K562 (cell line): ENCODE data around the gene AP1M1. TPM values are rescaled to one million over a fixed set of nuclear protein-coding genes. Genes with fewer than 3 reads are reported as not detected.

ENCODE experiments used
- NCOA2 ChIP-seq, 2 experiments: fragments of 450-650 bp; IDR thresholded peaks; 2 replicates each; pipeline ENCODE4 v1.6.1; 2018; ENCODE audit warnings: mild to moderate bottlenecking in 2 of 2, moderate library complexity in 1 of 2; ENCODE audit not compliant: partially characterized antibody in 2 of 2
- ZKSCAN8 ChIP-seq: fragments of 200-800 bp; sonication (Bioruptor generic); IDR thresholded peaks from 2 replicates; pipeline ENCODE4 v1.6.1; 2016; ENCODE audit warnings: missing genetic modification characterization, missing compliant biosample characterization
- ZNF354B ChIP-seq: fragments of 250-450 bp; sonication (Bioruptor Pico); IDR thresholded peaks from 2 replicates; pipeline ENCODE4 v1.4.0; 2020
- polyA plus RNA-seq, 8 experiments: library from polyadenylated mRNA; depleted of rRNA in 4 of 8; stranded (reverse) in 5 of 8; unstranded in 3 of 8; fragments of >200 nt; fragmentation: Nextera tagmentation in 2 of 8; fragmentation: Illumina TruSeq in 1 of 8; extraction: Ambion mirVana in 2 of 8; extraction: Trizol in 1 of 8; gene quantifications; 2 replicates each; pipeline versions ENCODE4 v1.2.1 to v1.2.3, GENCODE V29; 2011 to 2014; ENCODE audit warnings: inconsistent platforms in 1 of 8, missing spikeins in 1 of 8
- total RNA-seq, 7 experiments: library from RNA; depleted of rRNA in 6 of 7; stranded (reverse); fragments of >200 nt in 6 of 7; fragmentation: Illumina TruSeq in 2 of 7; extraction: Trizol in 2 of 7; gene quantifications; 2 replicates each; pipeline versions ENCODE4 v1.2.1 to v1.2.3, GENCODE V29; 2011 to 2021; ENCODE audit warnings: low replicate concordance in 1 of 7
- TF ChIP-seq, protein P1 (sequence below): sonication (generic); formaldehyde crosslinking; IDR thresholded peaks from 2 replicates; pipeline ENCODE4 v1.8.1; 2023; ENCODE audit warnings: missing genetic modification reagents, mild to moderate bottlenecking, borderline replicate concordance
- TF ChIP-seq, protein P2 (sequence below): fragments of 450-650 bp; IDR thresholded peaks from 2 replicates; pipeline ENCODE4 v1.6.1; 2016; ENCODE audit warnings: mild to moderate bottlenecking, moderate library complexity
- TF ChIP-seq, protein P3 (sequence below): fragments of 450-650 bp; formaldehyde crosslinking; IDR thresholded peaks from 2 replicates; pipeline ENCODE4 v1.4.0; 2022; ENCODE audit warnings: missing genetic modification characterization

Gene AP1M1
- total and polyA plus RNA-seq, 9 of the 15 experiments (the other 6 are each of a cell fraction or from before 2014, with no cell fraction given): 0.87 to 56.2 (median 29.1) TPM

DNA sequence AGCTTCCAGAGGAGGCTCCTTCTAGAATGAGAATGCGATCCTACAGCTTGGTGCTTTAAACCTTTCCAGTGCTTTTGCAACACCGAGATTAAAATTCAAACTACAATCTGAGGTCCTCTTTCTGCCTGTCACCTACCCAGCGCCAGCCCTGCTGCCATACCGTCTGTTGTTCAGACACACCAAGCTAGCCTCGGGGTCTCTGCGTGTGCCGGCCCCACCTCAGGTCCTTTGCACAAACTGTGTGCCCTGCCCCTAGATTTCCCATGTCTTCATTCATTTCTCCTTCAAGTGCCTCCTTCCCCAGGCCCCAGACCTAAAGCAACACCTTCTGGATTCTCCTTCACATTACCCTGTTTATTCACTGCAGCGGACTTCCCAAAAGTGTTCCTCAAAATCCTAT lies 43.2 kb upstream of the AP1M1 start (continued):
- TF ChIP-seq, protein P1, sequence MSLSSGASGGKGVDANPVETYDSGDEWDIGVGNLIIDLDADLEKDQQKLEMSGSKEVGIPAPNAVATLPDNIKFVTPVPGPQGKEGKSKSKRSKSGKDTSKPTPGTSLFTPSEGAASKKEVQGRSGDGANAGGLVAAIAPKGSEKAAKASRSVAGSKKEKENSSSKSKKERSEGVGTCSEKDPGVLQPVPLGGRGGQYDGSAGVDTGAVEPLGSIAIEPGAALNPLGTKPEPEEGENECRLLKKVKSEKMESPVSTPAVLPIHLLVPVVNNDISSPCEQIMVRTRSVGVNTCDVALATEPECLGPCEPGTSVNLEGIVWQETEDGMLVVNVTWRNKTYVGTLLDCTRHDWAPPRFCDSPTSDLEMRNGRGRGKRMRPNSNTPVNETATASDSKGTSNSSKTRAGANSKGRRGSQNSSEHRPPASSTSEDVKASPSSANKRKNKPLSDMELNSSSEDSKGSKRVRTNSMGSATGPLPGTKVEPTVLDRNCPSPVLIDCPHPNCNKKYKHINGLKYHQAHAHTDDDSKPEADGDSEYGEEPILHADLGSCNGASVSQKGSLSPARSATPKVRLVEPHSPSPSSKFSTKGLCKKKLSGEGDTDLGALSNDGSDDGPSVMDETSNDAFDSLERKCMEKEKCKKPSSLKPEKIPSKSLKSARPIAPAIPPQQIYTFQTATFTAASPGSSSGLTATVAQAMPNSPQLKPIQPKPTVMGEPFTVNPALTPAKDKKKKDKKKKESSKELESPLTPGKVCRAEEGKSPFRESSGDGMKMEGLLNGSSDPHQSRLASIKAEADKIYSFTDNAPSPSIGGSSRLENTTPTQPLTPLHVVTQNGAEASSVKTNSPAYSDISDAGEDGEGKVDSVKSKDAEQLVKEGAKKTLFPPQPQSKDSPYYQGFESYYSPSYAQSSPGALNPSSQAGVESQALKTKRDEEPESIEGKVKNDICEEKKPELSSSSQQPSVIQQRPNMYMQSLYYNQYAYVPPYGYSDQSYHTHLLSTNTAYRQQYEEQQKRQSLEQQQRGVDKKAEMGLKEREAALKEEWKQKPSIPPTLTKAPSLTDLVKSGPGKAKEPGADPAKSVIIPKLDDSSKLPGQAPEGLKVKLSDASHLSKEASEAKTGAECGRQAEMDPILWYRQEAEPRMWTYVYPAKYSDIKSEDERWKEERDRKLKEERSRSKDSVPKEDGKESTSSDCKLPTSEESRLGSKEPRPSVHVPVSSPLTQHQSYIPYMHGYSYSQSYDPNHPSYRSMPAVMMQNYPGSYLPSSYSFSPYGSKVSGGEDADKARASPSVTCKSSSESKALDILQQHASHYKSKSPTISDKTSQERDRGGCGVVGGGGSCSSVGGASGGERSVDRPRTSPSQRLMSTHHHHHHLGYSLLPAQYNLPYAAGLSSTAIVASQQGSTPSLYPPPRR: no peak
- TF ChIP-seq ZKSCAN8: no peak
- no peak for TF ChIP-seq NCOA2 (IDR thresholded peaks at IDR 0.05; ENCODE audit: partially characterized antibody in 2 of 2)
- TF ChIP-seq ZNF354B (CRISPR knock-in tag): no peak
- TF ChIP-seq, protein P2, sequence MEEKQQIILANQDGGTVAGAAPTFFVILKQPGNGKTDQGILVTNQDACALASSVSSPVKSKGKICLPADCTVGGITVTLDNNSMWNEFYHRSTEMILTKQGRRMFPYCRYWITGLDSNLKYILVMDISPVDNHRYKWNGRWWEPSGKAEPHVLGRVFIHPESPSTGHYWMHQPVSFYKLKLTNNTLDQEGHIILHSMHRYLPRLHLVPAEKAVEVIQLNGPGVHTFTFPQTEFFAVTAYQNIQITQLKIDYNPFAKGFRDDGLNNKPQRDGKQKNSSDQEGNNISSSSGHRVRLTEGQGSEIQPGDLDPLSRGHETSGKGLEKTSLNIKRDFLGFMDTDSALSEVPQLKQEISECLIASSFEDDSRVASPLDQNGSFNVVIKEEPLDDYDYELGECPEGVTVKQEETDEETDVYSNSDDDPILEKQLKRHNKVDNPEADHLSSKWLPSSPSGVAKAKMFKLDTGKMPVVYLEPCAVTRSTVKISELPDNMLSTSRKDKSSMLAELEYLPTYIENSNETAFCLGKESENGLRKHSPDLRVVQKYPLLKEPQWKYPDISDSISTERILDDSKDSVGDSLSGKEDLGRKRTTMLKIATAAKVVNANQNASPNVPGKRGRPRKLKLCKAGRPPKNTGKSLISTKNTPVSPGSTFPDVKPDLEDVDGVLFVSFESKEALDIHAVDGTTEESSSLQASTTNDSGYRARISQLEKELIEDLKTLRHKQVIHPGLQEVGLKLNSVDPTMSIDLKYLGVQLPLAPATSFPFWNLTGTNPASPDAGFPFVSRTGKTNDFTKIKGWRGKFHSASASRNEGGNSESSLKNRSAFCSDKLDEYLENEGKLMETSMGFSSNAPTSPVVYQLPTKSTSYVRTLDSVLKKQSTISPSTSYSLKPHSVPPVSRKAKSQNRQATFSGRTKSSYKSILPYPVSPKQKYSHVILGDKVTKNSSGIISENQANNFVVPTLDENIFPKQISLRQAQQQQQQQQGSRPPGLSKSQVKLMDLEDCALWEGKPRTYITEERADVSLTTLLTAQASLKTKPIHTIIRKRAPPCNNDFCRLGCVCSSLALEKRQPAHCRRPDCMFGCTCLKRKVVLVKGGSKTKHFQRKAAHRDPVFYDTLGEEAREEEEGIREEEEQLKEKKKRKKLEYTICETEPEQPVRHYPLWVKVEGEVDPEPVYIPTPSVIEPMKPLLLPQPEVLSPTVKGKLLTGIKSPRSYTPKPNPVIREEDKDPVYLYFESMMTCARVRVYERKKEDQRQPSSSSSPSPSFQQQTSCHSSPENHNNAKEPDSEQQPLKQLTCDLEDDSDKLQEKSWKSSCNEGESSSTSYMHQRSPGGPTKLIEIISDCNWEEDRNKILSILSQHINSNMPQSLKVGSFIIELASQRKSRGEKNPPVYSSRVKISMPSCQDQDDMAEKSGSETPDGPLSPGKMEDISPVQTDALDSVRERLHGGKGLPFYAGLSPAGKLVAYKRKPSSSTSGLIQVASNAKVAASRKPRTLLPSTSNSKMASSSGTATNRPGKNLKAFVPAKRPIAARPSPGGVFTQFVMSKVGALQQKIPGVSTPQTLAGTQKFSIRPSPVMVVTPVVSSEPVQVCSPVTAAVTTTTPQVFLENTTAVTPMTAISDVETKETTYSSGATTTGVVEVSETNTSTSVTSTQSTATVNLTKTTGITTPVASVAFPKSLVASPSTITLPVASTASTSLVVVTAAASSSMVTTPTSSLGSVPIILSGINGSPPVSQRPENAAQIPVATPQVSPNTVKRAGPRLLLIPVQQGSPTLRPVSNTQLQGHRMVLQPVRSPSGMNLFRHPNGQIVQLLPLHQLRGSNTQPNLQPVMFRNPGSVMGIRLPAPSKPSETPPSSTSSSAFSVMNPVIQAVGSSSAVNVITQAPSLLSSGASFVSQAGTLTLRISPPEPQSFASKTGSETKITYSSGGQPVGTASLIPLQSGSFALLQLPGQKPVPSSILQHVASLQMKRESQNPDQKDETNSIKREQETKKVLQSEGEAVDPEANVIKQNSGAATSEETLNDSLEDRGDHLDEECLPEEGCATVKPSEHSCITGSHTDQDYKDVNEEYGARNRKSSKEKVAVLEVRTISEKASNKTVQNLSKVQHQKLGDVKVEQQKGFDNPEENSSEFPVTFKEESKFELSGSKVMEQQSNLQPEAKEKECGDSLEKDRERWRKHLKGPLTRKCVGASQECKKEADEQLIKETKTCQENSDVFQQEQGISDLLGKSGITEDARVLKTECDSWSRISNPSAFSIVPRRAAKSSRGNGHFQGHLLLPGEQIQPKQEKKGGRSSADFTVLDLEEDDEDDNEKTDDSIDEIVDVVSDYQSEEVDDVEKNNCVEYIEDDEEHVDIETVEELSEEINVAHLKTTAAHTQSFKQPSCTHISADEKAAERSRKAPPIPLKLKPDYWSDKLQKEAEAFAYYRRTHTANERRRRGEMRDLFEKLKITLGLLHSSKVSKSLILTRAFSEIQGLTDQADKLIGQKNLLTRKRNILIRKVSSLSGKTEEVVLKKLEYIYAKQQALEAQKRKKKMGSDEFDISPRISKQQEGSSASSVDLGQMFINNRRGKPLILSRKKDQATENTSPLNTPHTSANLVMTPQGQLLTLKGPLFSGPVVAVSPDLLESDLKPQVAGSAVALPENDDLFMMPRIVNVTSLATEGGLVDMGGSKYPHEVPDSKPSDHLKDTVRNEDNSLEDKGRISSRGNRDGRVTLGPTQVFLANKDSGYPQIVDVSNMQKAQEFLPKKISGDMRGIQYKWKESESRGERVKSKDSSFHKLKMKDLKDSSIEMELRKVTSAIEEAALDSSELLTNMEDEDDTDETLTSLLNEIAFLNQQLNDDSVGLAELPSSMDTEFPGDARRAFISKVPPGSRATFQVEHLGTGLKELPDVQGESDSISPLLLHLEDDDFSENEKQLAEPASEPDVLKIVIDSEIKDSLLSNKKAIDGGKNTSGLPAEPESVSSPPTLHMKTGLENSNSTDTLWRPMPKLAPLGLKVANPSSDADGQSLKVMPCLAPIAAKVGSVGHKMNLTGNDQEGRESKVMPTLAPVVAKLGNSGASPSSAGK: no peak
- TF ChIP-seq, protein P3, sequence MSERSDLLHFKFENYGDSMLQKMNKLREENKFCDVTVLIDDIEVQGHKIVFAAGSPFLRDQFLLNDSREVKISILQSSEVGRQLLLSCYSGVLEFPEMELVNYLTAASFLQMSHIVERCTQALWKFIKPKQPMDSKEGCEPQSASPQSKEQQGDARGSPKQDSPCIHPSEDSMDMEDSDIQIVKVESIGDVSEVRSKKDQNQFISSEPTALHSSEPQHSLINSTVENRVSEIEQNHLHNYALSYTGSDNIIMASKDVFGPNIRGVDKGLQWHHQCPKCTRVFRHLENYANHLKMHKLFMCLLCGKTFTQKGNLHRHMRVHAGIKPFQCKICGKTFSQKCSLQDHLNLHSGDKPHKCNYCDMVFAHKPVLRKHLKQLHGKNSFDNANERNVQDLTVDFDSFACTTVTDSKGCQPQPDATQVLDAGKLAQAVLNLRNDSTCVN (CRISPR knock-in tag): no peak
